DMS153 treated with DMSO at 0.1 percent for 48 hours (cell line): ENCODE data around the gene CHRNA9.
A peak's percentile ranks its signal among the peaks of the same experiment; 100 is the strongest.

Experiments
- DNase-seq: peaks from one replicate; lab custom pipeline; 2025; ENCODE audit not compliant: unreplicated experiment; lab: John Stamatoyannopoulos, UW

CHRNA9 gene

DNA sequence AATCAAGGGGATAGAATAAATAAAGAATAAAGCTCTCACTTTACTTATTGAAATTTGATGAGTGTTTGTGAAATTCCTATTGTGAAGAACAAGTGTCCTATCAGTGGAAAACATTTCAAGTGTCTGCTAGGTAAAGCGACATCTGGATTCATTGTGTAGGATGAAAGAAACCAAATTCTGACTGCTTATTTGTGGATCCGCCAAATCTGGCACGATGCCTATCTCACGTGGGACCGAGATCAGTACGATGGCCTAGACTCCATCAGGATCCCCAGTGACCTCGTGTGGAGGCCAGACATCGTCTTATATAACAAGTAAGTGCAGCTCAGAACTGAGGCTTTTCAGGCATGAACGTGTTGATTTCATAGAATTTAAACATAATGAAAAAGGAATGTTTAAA, 1.9 kb downstream of the CHRNA9 start:
- peak; percentile 14 for DNase-seq

DNA sequence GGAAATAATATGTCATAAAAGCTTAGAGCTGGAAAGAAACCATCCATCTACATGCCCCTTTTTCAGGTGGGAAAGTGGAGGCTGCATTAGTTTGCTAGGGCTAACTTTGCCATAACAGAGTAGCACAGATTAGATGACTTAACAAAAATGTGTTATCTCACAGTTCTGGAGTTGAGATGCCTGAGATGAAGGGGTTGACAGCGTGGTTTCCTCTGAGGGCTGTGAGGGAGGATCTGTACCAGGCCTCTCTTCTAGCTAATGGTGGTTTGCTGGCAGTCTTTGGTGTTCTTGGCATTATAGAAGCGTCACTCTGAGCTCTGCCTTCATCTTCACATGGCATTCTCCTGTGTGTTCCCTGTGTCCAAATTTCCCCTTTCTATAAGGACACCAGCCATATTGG, 2.4 kb downstream of the CHRNA9 start:
- DNase-seq = no peak

DNA sequence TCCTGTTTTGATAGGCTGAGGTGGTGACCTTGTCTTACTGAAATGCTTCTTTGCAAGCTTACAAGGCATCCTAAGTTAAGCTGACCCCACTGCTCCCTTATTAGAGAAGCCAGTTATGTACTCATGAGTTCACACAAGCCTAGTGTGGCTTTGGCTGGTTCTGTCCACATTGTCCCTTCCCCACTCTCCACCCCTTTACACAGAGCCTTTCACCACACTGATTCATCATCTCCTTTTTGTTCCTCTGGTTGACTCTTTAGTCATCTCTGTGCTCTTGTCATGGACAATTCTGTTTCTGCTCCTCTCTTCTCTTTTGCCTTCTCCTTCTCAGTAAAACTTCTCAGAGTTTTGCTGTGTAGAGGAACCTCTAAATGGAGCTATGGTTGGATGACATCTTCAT, 4.9 kb downstream of the CHRNA9 start:
- DNase-seq = no peak

DNA sequence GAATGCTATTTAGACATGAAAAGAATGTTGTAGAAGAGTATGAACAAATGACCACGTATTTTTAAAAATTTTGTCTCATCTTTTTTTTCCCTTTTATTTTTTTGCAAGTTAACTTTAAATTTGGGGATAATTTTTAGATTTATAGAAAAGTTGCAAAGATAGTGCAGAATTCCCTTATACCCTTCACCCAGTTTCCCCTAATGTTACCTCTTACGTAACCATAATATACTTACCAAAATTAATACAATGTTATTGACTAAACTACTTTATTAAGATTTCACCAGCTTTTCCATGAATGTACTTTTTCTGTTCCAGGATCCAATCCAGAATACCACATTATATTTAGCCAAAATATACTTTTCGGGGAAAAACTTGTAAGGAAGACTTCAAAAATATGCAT, 12.3 kb downstream of the CHRNA9 start:
- DNase-seq = no peak

DNA sequence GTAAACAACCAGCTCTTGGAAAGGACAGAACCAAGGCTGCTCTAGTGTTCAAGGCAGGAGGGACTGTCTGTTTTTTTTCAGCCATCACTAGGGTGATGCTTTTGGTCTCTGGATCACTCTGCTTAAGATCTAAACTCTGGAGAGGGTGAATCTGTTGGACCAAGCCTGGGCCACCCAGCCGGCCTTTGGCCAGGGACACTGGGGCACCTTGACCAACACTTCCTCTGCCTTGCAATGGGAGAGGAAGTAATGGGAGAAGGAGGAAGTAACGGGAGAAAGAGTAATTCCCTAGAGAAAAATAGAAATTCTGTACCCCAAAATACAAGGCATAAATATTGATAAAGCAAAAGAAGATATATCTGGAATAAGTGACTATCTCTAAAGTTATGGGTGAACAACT, 12.9 kb downstream of the CHRNA9 start:
- no peak for DNase-seq

DNA sequence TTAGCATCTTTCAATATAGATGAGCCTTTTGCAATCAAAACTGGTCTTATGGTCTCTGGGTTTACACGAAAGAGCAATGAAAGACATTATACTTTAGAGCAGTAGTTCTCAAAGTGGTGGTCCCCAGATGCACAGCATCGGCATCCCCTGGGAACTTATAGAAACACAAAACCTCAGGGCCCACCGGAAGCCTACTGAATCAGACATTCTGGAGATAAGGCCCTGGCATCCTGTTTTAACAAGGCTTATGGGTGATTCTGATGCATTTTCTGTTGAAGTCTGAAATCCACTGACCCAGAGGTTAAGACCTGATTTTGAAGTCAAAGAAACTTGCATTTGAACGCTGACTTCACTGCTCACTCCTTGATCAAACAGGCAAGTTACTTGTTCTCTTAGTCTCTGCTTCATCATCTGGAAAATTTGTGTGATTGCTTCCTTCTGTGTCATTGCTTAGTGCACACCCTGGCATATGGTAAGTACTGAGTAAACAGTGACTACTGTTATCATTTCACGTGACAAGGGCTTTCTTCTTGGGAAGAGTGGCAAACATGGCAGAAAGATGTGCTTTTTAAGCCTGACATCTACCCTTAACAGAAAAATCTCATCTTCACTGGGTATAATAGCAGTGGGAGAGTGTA, 14.5 kb downstream of the CHRNA9 start:
- no peak for DNase-seq

DNA sequence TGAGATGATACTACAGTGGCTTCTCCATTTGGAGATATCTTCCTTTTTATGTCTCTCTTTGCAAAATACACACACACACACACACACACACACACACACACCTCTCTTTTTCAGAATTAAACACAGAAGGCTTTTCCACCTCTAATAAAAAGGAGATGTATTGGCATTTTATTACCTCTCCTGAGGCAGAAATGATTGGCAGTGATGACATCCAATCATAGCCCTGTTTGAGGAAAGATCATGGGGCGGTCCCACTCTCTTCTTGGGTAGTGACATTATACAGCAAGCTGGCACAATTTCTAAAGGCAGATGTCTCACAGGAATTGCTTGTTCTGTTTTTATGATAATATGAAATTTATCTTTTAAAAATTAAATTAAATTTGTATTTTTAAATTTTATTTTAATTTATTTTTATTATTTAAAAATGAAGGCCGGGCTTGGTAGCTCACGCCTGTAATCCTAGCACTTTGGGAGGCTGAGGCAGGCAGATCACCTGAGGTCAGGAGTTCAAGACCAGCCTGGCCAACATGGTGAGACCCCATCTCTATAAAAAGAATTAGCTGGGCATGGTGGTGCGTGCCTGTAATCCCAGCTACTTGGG, 15.6 kb downstream of the CHRNA9 start:
- DNase-seq = no peak

DNA sequence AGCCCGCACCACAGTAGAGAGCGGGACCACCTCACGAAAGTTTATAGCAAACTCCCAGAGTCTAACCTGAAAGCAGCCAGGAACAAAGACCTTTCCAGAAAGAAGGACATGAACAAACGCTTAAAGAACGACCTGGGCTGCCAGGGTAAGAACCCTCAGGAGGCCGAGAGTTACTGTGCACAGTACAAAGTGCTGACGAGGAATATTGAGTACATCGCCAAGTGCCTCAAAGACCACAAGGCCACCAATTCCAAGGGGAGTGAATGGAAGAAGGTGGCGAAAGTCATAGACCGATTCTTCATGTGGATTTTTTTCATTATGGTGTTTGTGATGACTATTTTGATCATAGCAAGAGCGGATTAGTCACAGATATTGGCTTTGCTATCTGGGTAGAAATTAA, 19.0 kb downstream of the CHRNA9 start:
- no peak for DNase-seq

DNA sequence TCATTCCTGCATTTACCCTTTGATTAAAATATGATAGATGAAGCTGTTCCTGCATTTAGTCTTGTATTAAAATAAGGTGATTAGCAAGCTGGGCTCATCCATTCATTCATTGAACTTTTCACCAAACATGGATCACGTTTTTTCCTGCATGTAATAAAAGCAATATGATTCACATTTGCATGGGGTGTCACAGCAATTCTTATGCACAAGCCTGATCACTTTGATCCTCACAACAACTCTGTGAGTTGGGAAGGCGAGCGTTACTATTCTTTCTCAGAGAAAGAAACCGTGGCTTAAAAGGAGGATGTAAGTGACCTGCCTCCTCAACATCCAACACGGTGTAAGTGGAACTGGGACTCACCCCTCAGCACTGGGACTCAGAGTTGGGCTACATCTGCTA, 20.0 kb downstream of the CHRNA9 start:
- no peak for DNase-seq

DNA sequence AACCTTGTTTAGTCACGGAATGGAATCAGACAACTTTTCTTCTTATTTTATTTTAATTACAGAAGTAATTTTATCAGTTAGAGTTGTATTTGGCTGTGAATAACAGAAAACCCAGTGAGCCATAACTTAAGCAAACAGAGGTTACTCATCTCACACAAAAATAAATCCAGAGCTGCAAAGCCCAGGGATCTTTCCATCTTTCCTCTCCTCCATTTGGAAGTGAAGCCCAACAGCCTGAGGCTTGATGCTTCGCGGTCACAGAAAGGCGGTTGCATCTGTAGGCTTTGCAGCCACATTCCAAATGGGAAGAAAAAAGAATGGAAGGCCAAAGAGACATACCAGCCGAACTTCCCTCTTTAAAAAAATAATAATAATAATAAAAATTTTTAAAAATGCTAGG, 22.6 kb downstream of the CHRNA9 start:
- DNase-seq = no peak

DNA sequence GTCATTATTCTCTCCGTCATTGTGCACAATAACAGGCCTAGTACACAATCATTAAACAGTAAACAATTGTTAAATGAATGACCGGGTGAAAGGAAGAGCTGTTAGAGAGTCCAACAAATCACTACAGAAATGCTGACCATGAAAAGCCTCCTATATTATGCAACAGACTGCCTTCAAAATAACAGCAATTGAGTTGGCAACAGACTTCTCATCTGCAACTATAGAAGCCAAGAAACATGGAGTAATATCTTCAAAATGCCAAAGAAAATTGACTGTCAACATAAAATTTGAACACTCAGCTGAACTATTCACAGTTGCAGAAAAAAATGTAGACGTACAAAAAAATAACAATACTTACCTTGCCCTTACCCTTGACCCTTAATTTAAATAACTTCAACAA, 26.2 kb downstream of the CHRNA9 start:
- DNase-seq = no peak

DNA sequence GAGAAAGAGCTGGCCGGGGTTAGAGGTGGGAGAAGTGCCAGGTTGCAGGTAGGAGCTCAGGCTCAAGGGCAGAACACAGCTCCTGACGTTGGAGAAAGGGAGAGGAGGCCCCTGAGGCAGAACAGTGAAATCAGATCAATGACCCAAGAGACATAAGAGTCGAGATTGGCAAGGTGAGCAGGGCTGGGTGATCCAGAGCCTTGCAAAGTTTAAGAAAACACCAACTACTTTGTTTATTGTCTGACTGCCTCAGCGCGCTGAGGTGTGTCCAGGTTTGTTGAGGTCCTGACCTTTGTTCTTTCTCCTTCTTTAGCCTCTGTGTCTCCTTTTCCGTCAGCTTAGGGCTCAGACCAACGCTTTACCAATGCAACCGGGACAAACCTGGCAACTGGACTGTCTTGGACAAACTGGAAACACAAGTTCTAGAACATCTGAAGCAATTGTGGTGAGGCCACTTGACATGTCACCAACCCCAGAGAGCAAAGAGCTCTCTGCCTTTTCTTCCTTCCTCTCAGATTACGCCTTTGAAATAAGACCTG, 28.3 kb downstream of the CHRNA9 start:
- DNase-seq = no peak

DNA sequence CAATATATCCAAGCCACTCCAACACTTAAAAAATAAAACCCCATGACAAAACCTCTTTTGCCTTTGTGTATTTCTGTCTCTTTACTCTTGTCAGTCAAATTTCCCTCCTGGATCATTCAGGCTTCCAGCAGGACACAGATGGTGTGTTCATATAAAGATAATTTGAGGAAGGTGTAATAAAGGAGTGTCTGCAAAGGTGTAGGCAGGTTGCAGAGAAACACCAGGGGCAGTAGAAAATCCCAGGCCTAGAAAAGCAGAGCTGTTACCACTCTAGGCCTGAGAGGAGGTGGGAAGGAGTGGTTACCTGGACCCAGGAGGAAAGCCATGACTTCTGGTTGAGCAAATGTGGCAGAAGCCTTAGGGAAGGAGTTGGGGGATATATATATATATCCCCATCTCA, 28.8 kb downstream of the CHRNA9 start:
- no peak for DNase-seq

DNA sequence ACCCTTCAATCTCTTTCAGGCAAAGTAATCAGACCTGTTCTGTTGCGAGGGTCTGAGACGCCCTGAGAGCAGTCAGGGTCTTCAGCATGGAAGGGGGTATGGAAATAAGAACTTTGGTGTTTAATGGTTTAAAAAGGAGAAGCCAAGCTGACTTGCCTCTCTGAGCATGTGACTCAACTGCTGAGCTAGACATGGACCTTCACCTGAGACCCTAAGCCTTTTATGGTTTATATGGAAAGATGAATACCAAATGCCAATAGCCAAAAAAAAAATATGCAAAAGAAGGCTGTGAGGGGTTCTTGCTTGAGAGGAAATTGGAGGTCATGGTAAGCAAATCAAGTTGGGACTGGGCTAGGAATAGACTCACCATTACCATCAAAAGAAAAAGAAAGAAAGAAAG, 30.6 kb downstream of the CHRNA9 start:
- DNase-seq = no peak

DNA sequence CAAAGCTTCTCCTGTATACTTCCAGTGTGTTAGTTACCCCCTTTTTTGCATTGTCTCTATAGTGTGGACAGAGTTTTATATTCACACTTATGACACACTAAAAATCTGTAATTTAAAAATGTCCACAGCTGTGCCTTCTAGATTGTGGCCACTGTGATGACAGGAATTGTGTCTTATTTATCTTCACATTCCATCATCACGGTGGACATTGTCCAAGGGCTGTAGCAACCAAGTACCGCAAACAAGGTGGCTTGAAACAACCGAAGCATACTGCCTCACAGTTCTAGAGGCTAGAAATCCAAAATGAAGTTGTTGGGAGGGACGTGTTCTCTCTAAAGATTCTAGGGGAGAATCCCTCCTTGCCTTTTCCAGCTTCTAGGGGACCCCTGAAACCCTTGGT, 32.3 kb downstream of the CHRNA9 start:
- DNase-seq = no peak

DNA sequence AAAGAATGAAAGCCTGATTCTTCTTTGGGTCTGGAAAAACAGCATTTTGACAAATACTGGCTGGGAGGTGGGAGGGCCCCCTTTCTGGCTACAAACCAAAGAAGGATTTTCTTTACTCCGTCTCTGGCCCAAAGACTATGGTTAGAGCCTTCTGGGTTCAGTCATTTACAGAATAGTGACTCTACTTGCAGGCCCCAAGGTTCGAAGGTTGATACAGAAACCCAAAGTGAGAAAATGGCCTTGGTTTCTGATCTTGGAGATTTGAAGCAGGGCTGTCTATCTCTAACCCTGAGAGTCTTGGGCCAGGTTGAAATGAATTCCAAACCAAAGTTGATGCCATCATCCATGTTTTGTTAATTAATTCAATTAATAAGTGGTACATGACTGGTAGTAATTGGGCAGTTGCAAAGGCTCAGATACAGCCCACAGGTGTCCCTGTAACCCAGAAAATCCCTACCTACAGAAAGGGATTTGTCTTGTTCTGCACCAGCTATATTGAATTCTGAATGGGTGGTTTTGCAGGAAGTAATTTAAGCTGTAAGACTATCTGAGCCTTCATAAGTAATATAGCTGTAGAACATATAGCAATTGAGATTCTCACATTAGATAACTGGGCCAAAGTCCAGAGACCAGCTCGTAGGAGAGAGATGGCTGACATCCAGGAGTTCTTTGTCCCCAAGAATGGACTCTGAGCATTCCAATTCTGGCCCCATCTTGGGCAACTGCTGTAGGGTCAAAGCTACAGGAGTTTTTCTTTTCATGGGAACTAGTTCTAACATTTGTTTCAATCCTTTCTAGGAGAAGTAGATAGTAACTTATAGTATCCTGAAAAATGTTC, 34.5 kb downstream of the CHRNA9 start:
- no peak for DNase-seq

DNA sequence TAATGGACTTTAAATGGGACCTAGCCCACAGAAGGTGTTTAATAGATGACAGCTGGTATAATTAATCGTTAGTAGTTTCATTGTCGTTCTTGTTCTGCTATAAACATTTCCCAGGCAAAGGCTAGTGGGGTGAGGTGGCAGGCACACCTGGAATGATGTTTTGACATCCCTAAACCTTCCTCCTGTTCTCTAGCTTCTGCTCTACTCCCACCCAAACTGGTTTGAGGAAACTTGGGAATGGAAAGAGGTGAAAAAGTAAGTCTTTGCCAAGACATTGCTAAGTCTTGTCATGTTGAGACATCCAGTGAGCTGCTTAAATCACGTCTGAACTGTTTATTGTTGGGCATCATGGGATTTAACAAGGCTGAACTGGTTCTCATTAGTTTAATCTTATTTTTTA, 37.5 kb downstream of the CHRNA9 start:
- DNase-seq = no peak

DNA sequence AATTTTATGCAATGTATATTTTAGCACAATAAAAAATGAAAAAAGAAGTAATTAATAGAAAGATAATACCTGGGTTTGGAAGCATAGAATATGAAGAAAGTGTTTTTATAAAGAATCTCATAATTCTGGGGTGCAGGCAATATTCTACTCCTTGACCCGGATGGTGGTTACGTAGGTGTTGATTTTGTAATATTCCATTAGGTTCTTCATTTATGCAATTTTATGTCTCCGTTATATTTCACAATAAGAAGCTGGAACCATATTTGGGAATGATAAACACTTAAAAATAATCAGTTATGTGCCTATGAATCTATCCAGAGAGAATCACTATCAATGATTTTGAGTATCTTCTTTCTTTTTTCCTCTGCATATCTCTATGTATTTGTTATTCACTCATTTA, 38.5 kb downstream of the CHRNA9 start:
- DNase-seq = no peak

DNA sequence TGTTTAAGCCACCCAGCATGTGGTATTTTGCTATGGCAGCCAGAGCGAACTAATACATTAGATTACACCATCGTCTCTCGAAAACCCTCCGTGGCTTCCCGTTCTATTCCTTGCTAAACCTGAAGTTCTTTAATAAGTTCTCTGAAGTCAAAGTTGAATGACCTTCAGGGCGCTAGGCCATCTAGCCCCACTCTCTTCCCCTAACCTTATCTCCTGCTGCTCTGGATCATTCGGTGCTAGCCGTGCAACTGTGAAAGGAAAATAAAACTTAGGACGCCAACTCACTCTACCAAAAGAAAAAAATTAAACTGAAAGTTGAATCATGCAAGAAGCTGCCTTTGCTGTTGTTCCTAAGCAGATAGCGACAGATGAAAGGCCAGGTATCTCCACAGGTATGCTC, 40.0 kb downstream of the CHRNA9 start:
- no peak for DNase-seq

DNA sequence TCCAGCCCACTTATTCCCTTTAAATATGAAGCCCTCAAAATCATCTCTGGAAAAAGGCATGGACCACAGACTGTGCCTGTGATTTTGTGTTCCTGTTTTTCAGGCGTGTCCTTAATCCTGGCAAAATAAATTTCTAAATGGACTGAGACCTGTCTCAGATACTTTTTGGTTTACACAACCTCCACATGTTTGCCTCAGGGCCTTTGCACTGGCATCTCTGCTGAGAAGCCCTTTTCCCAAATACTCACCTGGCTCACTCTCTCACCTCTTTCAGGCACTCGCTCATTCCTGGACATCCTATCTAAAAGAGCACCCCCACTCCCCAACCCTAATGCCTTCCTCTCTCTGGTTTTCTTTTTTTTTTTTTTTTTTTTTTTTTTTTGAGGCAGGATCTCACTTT, 40.5 kb downstream of the CHRNA9 start:
- no peak for DNase-seq

DNA sequence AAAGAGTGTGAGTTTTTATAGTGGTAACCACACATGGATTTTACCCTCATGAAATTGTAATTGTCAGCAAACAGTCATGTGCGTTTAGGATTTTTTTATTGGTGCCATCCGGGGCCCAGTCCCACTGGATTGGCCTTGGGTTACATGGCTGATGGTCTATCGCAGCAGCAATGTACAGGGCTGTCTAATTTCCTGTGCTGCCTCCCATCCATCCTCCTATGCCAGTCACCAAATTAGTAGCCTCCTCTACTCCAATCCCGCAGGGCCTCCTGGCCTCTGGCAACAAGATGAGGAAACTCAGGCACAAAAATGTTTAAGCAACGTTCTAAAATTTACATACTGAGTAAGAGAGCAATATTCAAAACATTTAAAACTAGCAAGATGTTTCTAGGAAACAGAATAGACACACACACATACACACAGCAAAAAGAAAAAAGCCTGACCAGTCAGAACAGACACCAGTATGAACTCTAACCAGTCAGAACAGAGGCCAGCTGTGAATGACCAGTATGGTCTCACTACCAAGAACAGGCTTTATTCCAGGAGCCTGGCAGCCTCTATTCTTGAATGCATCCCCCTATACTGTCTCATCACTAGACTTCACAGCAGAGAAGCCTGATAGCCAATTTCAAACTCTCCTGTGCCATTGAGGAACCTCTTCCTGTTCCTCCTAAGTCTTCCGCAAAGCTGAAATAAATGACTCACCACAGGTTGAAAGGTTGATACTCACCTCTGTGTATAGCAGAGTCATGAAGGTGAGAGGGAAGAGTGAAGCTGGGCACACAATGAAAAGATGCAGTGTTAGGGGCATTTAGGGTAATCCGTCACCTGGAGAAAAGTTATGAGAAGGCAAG, 42.6 kb downstream of the CHRNA9 start:
- DNase-seq = no peak
